ENCODE data around the gene RBM34. TPM values are rescaled to one million over a fixed set of nuclear protein-coding genes. Genes with fewer than 3 reads are reported as not detected.

RBM34 gene
- total RNA-seq, 4 donors from 2014 or later: 36.7 to 107 (median 56.3) TPM

DNA sequence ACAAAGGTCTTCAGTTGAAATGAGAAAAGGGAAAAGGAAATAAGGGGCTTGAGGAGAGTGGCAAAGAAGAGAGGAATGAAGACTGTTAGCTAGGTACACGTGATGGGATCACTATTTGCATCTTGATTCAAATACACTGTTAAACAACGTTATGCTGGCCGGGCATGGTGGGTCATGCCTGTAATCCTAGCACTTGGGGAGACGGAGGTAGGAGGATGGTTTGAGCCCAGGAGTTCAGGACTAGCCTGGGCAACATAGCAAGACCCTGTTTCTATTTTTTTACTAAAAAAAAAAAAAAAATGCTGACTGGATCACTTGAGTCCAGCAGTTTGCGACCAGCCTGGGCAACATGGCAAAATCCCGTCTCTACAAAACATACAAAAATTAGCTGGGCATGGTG, 2.4 kb downstream of the RBM34 start:
- no peak for DNase-seq
- intact Hi-C loops (cut with DNase I; ENCODE audit: low total_unique reads): no loop called here
- Histone ChIP-seq H3K4me3 (no peak overlapping the region), H3K36me3 (no peaks in the 10 kb centered on the region), H3K27ac (no peak overlapping the region), H3K9me3 (no peaks in the 10 kb centered on the region), H3K4me1 (peaks cover 0 to 11% of the 10 kb centered on the region in 2 donors), H3K27me3 (no peaks in the 10 kb centered on the region)
- TF ChIP-seq POLR2A (IDR thresholded peaks at IDR 0.05): no peak

DNA sequence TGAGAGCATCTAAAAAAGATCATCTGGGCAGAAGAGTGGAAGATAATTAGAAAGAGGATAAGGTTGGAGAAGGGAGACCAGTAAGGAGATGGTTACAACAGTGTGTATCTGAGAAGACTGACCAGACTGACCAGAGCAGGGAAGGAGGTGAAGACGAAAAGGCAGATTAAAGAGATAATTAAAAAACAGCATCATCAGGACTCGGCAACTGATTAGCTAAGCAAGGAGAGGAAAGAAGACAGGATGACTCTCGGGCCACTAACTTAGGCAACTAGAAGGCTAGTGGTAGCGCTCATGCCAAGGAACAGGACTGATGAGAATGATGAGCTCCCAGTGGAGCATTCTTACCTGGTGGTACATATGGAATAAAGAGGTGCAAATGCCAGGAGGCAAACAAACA, 3.9 kb downstream of the RBM34 start:
- Histone ChIP-seq H3K4me1 (peaks cover 0 to 11% of the 10 kb centered on the region in 2 donors), H3K36me3 (no peaks in the 10 kb centered on the region), H3K9me3 (no peaks in the 10 kb centered on the region), H3K27me3 (no peaks in the 10 kb centered on the region), H3K27ac (no peak overlapping the region), H3K4me3 (no peak overlapping the region)
- TF ChIP-seq, protein P1, sequence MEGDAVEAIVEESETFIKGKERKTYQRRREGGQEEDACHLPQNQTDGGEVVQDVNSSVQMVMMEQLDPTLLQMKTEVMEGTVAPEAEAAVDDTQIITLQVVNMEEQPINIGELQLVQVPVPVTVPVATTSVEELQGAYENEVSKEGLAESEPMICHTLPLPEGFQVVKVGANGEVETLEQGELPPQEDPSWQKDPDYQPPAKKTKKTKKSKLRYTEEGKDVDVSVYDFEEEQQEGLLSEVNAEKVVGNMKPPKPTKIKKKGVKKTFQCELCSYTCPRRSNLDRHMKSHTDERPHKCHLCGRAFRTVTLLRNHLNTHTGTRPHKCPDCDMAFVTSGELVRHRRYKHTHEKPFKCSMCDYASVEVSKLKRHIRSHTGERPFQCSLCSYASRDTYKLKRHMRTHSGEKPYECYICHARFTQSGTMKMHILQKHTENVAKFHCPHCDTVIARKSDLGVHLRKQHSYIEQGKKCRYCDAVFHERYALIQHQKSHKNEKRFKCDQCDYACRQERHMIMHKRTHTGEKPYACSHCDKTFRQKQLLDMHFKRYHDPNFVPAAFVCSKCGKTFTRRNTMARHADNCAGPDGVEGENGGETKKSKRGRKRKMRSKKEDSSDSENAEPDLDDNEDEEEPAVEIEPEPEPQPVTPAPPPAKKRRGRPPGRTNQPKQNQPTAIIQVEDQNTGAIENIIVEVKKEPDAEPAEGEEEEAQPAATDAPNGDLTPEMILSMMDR (IDR thresholded peaks at IDR 0.05): no peak
- no peak for TF ChIP-seq POLR2A (IDR thresholded peaks at IDR 0.05)
- intact Hi-C loops (cut with DNase I; ENCODE audit: low total_unique reads): no loop called here
- no peak for DNase-seq

DNA sequence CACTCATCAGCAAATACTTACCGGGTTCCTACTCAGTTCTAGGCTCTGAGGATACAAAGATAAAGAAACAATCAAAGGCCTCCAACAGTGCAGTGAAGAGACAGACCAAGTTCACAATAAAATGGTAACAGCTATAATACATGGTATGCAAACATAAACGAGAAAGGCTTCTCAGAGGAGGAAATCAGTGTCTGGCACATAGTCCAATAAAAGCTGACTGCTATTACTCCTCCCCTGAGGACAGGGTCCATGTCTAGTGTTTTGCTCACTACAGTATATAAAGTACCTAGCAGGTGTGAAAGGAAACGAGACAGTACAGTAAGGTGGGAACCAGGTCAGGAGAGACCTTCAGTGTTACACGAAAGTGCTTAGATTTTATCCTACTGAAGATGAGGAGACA, 4.3 kb downstream of the RBM34 start:
- no peak for TF ChIP-seq POLR2A (IDR thresholded peaks at IDR 0.05)
- TF ChIP-seq, protein P1 (IDR thresholded peaks at IDR 0.05): no peak
- intact Hi-C loops (cut with DNase I; ENCODE audit: low total_unique reads): no loop called here
- no peak for DNase-seq

DNA sequence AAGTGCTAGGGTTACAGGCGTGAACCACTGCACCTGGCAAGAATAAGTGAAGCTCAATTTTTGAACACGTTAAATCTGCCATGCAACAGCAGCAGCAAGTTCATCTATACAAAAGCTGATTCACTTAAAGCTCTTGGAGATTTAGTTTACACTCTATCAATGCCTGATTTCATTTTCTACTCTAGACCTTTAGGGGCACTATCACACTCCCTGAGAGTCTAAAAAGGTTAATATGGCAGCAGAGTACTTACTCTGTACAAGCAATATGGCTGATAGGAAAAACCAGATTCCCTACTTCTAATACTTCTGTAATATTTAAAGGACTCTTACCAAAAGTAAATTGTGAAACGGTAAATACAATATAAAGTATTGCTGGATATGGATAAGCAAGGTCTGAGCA, 4.8 kb downstream of the RBM34 start:
- Histone ChIP-seq H3K4me3 (no peak overlapping the region), H3K4me1 (peaks cover 0 to 11% of the 10 kb centered on the region in 2 donors), H3K27ac (no peak overlapping the region), H3K27me3 (no peaks in the 10 kb centered on the region), H3K36me3 (no peaks in the 10 kb centered on the region), H3K9me3 (no peaks in the 10 kb centered on the region)
- no peak for DNase-seq
- TF ChIP-seq, protein P1 (IDR thresholded peaks at IDR 0.05): no peak
- TF ChIP-seq POLR2A (IDR thresholded peaks at IDR 0.05): no peak
- intact Hi-C loops (cut with DNase I; ENCODE audit: low total_unique reads): no loop called here

More for the DNA sequence above, 4.3 kb downstream of the RBM34 start:
- H3K4me1 ChIP-seq: peaks cover 0 to 11% of the 10 kb centered on the region in 2 donors
- no peaks in the 10 kb centered on the region for H3K27me3 ChIP-seq
- no peaks in the 10 kb centered on the region for H3K36me3 ChIP-seq
- H3K4me3 ChIP-seq: no peak overlapping the region
- no peaks in the 10 kb centered on the region for H3K9me3 ChIP-seq
- no peak overlapping the region for H3K27ac ChIP-seq

DNA sequence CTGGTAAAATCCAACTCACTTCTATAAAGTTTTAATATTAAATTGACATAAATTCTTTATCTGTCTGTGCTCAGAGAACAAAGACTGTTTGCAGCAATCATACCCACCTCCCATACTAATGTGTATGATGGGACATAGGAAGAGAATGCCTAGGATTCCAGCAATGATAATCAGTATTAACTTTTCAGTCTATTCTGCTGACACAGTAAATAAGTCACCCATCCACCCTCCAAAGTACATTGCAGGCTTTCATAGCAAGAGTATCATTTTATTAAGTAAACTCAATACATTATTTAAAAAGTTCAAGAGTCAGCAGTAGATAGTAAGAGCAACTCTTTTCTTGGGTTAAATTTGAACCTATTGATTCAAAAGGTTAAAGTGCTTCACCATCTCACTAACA, 8.8 kb downstream of the RBM34 start:
- Histone ChIP-seq H3K36me3 (no peaks in the 10 kb centered on the region), H3K9me3 (no peaks in the 10 kb centered on the region)
- intact Hi-C loops (cut with DNase I; ENCODE audit: low total_unique reads): no loop called here

More for the DNA sequence above, 8.8 kb downstream of the RBM34 start:
- Histone ChIP-seq H3K4me3 (no peak overlapping the region), H3K27ac (no peak overlapping the region), H3K27me3 (no peaks in the 10 kb centered on the region), H3K4me1 (no peaks in the 10 kb centered on the region)
- no peak for DNase-seq
- no peak for TF ChIP-seq POLR2A (IDR thresholded peaks at IDR 0.05)
- TF ChIP-seq, protein P1 (IDR thresholded peaks at IDR 0.05): no peak

All from uterus (tissue), 4 donors.